Measurements from ENCODE around the gene TCHH.

DNA sequence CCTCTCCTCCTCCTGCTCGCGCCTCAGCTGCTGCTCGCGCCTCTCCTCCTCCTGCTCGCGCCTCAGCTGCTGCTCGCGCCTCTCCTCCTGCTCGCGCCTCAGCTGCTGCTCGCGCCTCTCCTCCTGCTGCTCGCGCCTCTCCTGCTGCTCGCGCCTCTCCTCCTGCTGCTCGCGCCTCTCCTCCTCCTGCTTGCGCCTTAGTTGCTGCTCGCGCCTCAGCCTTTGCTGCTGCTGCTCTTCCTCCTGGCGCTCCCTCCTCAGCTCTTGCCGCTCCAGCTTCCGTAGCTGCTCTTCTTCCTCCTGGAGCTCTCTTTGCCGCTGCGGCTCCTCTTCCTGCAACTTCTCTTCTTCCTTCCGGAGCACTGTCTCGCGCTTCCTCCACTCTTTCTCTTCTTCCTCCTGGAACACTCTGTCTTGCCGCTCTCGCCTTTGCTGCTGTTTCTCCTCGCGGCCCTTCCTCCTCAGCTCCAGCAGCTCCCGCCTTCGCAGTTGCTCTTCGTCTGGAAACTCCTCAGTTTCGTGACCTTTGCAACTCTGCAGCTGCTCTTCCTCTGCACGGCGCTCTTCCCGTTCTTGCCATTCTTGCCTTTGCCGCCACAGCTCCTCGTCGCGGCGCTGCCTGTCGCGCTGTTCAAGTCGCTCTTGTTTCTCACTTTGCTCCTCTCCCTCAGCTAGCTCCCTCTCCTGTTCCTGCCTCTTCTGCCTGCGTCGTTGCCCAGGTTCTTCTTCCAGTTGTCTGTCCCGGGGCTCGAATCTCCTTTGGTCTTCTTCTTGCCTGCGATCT, 3.0 kb downstream of the TCHH start:
- TF ChIP-seq, protein P1, sequence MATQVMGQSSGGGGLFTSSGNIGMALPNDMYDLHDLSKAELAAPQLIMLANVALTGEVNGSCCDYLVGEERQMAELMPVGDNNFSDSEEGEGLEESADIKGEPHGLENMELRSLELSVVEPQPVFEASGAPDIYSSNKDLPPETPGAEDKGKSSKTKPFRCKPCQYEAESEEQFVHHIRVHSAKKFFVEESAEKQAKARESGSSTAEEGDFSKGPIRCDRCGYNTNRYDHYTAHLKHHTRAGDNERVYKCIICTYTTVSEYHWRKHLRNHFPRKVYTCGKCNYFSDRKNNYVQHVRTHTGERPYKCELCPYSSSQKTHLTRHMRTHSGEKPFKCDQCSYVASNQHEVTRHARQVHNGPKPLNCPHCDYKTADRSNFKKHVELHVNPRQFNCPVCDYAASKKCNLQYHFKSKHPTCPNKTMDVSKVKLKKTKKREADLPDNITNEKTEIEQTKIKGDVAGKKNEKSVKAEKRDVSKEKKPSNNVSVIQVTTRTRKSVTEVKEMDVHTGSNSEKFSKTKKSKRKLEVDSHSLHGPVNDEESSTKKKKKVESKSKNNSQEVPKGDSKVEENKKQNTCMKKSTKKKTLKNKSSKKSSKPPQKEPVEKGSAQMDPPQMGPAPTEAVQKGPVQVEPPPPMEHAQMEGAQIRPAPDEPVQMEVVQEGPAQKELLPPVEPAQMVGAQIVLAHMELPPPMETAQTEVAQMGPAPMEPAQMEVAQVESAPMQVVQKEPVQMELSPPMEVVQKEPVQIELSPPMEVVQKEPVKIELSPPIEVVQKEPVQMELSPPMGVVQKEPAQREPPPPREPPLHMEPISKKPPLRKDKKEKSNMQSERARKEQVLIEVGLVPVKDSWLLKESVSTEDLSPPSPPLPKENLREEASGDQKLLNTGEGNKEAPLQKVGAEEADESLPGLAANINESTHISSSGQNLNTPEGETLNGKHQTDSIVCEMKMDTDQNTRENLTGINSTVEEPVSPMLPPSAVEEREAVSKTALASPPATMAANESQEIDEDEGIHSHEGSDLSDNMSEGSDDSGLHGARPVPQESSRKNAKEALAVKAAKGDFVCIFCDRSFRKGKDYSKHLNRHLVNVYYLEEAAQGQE (IDR thresholded peaks at IDR 0.05; ENCODE audit: insufficient read depth in 1 of 2, low read depth in 2 of 2, low read length in 2 of 2): no peak
- TF ChIP-seq TAF1 (IDR thresholded peaks at IDR 0.05; ENCODE audit: borderline replicate concordance, insufficient read depth, low read length): no peak
- no peak for TF ChIP-seq POLR2AphosphoS5 (IDR thresholded peaks at IDR 0.05; ENCODE audit: low read depth, low read length)
